K562 (cell line): ENCODE data around the gene MRPS18B. TPM values are rescaled to one million over a fixed set of nuclear protein-coding genes. Genes with fewer than 3 reads are reported as not detected.
A peak's percentile ranks its signal among the peaks of the same experiment; 100 is the strongest.

Source experiments
- ZNF12 ChIP-seq: sonication (generic); formaldehyde crosslinking; IDR thresholded peaks from 2 replicates; pipeline ENCODE4 v1.4.0; 2020; ENCODE audit warnings: mild to moderate bottlenecking, missing genetic modification reagents
- ZNF282 ChIP-seq: sonication (generic); formaldehyde crosslinking; IDR thresholded peaks from 2 replicates; pipeline ENCODE4 v1.8.1; 2023; ENCODE audit warnings: missing genetic modification reagents
- ZNF518B ChIP-seq: fragments of 250-450 bp; sonication (Bioruptor Pico); IDR thresholded peaks from 2 replicates; pipeline ENCODE4 v1.5.0; 2021; ENCODE audit warnings: mild to moderate bottlenecking, moderate library complexity
- polyA plus RNA-seq, 8 experiments: library from polyadenylated mRNA; depleted of rRNA in 4 of 8; stranded (reverse) in 5 of 8; unstranded in 3 of 8; fragments of >200 nt; fragmentation: Nextera tagmentation in 2 of 8; fragmentation: Illumina TruSeq in 1 of 8; extraction: Ambion mirVana in 2 of 8; extraction: Trizol in 1 of 8; gene quantifications; 2 replicates each; pipeline versions ENCODE4 v1.2.1 to v1.2.3, GENCODE V29; 2011 to 2014; ENCODE audit warnings: inconsistent platforms in 1 of 8, missing spikeins in 1 of 8
- total RNA-seq, 7 experiments: library from RNA; depleted of rRNA in 6 of 7; stranded (reverse); fragments of >200 nt in 6 of 7; fragmentation: Illumina TruSeq in 2 of 7; extraction: Trizol in 2 of 7; gene quantifications; 2 replicates each; pipeline versions ENCODE4 v1.2.1 to v1.2.3, GENCODE V29; 2011 to 2021; ENCODE audit warnings: low replicate concordance in 1 of 7
- TF ChIP-seq, protein P1 (sequence below): fragments of 250-450 bp; sonication (Bioruptor Pico); IDR thresholded peaks from 2 replicates; pipeline ENCODE4 v1.8.0; 2021; ENCODE audit warnings: borderline replicate concordance, mild to moderate bottlenecking, moderate library complexity; ENCODE audit not compliant: poor library complexity, severe bottlenecking
- TF ChIP-seq, protein P2 (sequence below): fragments of 450-650 bp; IDR thresholded peaks from 2 replicates; pipeline ENCODE4 v1.6.1; 2016; ENCODE audit warnings: low read depth

The MRPS18B gene
- total and polyA plus RNA-seq, 9 of the 15 experiments (the other 6 are each of a cell fraction or from before 2014, with no cell fraction given) = 132 to 383 (median 178) TPM

DNA sequence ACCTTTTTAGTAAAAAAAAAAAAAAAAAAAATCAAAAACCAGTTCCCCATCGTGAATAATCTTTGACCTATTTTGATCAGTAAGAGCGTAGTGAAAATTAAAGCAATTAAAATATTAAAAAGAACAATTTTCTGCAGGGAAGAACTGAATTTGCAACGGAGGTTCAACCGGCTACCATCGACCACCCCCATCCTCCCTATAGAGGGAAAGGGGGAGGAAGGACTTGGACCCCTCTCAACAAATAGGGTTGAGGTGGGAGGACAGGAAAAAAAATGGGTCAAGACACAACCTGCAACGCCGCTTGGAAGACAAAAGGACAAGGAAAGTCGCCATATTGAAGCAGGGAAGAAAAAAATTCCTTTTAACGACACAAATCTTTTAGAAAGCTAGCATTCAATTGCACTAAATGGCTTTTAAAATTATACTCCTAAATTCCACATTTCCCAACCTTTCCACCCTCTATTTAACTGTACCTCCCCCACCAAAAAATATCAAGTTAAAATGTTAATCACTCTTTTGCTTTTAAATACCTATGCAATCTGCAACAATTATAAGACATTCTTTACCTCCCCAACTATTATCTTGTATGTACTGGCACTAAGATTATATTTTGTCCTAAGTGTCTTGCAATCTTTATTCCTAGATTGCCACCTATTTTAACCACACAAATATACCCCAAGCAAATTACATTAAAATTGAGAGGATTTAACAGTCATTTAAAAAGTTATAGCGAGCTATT is 2.3 kb upstream of the MRPS18B start (continued):
- TF ChIP-seq ZNF518B (CRISPR knock-in tag) (peak; percentile 72; the same call in 1 of the 2 replicates), ZNF12 (CRISPR knock-in tag) (no peak), ZNF282 (CRISPR knock-in tag) (no peak)
- TF ChIP-seq, protein P1, sequence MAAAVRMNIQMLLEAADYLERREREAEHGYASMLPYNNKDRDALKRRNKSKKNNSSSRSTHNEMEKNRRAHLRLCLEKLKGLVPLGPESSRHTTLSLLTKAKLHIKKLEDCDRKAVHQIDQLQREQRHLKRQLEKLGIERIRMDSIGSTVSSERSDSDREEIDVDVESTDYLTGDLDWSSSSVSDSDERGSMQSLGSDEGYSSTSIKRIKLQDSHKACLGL (CRISPR knock-in tag) = no peak
- TF ChIP-seq, protein P2, sequence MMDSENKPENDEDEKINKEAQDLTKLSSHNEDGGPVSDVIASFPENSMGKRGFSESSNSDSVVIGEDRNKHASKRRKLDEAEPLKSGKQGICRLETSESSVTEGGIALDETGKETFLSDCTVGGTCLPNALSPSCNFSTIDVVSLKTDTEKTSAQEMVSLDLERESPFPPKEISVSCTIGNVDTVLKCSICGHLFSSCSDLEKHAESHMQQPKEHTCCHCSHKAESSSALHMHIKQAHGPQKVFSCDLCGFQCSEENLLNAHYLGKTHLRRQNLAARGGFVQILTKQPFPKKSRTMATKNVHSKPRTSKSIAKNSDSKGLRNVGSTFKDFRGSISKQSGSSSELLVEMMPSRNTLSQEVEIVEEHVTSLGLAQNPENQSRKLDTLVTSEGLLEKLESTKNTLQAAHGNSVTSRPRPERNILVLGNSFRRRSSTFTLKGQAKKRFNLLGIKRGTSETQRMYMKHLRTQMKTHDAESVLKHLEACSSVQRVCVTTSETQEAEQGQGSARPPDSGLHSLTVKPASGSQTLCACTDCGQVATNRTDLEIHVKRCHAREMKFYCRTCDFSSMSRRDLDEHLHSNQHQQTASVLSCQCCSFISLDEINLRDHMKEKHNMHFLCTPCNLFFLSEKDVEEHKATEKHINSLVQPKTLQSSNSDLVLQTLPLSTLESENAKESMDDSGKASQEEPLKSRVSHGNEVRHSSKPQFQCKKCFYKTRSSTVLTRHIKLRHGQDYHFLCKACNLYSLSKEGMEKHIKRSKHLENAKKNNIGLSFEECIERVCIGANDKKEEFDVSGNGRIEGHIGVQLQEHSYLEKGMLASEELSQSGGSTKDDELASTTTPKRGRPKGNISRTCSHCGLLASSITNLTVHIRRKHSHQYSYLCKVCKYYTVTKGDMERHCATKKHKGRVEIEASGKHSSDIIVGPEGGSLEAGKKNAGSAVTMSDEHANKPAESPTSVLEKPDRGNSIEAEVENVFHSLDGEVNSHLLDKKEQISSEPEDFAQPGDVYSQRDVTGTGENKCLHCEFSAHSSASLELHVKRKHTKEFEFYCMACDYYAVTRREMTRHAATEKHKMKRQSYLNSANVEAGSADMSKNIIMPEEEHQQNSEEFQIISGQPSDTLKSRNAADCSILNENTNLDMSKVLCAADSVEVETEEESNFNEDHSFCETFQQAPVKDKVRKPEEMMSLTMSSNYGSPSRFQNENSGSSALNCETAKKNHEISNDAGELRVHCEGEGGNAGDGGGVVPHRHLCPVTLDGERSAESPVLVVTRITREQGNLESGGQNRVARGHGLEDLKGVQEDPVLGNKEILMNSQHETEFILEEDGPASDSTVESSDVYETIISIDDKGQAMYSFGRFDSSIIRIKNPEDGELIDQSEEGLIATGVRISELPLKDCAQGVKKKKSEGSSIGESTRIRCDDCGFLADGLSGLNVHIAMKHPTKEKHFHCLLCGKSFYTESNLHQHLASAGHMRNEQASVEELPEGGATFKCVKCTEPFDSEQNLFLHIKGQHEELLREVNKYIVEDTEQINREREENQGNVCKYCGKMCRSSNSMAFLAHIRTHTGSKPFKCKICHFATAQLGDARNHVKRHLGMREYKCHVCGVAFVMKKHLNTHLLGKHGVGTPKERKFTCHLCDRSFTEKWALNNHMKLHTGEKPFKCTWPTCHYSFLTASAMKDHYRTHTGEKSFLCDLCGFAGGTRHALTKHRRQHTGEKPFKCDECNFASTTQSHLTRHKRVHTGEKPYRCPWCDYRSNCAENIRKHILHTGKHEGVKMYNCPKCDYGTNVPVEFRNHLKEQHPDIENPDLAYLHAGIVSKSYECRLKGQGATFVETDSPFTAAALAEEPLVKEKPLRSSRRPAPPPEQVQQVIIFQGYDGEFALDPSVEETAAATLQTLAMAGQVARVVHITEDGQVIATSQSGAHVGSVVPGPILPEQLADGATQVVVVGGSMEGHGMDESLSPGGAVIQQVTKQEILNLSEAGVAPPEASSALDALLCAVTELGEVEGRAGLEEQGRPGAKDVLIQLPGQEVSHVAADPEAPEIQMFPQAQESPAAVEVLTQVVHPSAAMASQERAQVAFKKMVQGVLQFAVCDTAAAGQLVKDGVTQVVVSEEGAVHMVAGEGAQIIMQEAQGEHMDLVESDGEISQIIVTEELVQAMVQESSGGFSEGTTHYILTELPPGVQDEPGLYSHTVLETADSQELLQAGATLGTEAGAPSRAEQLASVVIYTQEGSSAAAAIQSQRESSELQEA = no peak; the same call in 1 of the 2 replicates
